Esophagus muscularis mucosa (tissue), 4 donors: ENCODE data around the gene SEPTIN8.

Source experiments
- CTCF ChIP-seq, 3 experiments: fragments of 200-600 bp in 2 of 3; fragments of 450-650 bp in 1 of 3; sonication (generic) in 2 of 3; IDR thresholded peaks; one replicate each; pipeline ENCODE4 v1.5.1; 2017 to 2019; ENCODE audit warnings: antibody characterized with exemption in 3 of 3, mild to moderate bottlenecking in 2 of 3, moderate library complexity in 1 of 3
- EP300 ChIP-seq: sonication (generic); formaldehyde crosslinking; IDR thresholded peaks from one replicate; pipeline ENCODE4 v1.6.1; 2017; ENCODE audit warnings: antibody characterized with exemption
- POLR2A ChIP-seq: fragments of 450-650 bp; IDR thresholded peaks from one replicate; pipeline ENCODE4 v1.6.1; 2017; ENCODE audit warnings: antibody characterized with exemption, moderate library complexity, mild to moderate bottlenecking, low read depth
- POLR2AphosphoS5 ChIP-seq, 2 donors: sonication (generic); formaldehyde crosslinking; IDR thresholded peaks; one replicate each; pipeline ENCODE4 v1.6.1; 2017; ENCODE audit warnings: antibody characterized with exemption in 2 of 2

DNA sequence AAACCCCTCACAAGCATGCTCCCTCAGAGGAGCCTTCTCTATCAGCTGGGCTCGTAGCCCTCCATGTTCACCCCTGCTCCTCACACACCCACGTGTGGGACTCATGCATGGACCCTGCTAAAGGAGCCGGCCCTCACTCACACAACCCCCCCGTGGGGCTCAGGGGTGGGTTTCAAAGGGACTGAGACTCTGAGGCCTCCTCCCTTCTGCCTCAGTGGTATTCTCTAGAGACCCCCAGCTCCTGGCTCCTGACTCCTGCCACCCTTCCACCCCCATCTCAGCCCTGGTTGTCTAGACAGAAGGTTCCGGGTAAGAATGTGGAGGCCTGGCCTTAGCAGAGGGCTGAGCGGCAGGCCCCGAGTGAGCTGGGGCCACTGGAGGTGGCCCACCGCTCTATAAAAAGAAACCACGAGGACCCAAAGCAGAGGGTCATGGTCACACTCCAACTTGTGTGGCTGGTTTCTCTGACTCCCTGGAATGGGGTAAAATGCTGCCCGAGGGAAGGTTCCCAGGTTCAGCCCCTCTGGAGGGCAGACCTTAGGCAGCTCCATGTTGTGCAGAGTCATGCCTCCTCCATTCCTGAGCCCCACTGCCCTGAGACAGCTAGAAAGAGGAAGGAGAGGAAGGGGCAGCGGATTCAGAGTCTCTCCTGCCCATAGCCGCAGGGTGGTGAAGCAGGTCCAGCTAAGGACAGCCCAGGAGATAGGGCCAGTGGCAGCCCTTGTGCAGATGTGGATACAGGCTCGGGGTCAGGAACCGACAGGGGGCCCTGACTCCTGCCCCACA lies 10.8 kb downstream of the SEPTIN8 start:
- no peak for TF ChIP-seq CTCF (IDR thresholded peaks at IDR 0.05)
- no peak for TF ChIP-seq POLR2A
- TF ChIP-seq POLR2AphosphoS5 (IDR thresholded peaks at IDR 0.05) = no peak
- TF ChIP-seq EP300 = no peak
